ENCODE data around the gene GPR142. TPM values are rescaled to one million over a fixed set of nuclear protein-coding genes. Genes with fewer than 3 reads are reported as not detected.
"Not testable (repeated sequence)": the region's sequence is repeated elsewhere in the genome, so short reads cannot be mapped to it uniquely, and the experiment has no call there.

GPR142 gene
- total RNA-seq, 1 donor from 2014 or later = not detected

DNA sequence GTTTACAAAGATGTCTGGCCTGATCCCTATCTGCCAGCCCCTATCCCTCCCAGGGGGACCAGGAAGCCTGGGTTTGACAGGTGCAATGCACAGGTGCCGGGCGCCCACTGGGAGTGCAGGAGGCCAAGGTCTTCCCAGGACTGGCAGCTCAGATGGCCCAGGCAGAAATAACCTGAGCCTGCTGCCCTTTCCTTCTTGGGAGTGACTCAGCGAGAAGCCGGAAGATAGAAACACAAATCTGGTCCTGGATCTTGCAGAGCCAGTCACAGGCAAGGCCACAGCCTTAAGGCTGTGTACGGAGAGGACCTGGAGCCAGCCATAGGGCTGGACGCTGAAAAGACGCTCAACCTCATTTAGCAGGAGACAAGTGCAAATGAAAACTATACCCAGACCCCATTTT lies 27.7 kb downstream of the GPR142 start:
- TF ChIP-seq, protein P1, sequence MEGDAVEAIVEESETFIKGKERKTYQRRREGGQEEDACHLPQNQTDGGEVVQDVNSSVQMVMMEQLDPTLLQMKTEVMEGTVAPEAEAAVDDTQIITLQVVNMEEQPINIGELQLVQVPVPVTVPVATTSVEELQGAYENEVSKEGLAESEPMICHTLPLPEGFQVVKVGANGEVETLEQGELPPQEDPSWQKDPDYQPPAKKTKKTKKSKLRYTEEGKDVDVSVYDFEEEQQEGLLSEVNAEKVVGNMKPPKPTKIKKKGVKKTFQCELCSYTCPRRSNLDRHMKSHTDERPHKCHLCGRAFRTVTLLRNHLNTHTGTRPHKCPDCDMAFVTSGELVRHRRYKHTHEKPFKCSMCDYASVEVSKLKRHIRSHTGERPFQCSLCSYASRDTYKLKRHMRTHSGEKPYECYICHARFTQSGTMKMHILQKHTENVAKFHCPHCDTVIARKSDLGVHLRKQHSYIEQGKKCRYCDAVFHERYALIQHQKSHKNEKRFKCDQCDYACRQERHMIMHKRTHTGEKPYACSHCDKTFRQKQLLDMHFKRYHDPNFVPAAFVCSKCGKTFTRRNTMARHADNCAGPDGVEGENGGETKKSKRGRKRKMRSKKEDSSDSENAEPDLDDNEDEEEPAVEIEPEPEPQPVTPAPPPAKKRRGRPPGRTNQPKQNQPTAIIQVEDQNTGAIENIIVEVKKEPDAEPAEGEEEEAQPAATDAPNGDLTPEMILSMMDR (IDR thresholded peaks at IDR 0.05) = no peak
- intact Hi-C loops (cut with DNase I) = no loop called here
- no peak overlapping the region for H3K4me3 ChIP-seq
- no peaks in the 10 kb centered on the region for H3K27me3 ChIP-seq
- H3K9me3 ChIP-seq = no peaks in the 10 kb centered on the region
- no peak for DNase-seq (ENCODE audit: low spot score in 2 of 2)
- H3K27ac ChIP-seq = peak overlapping the region; percentile 49 to 65
- H3K36me3 ChIP-seq = no peaks in the 10 kb centered on the region
- H3K4me1 ChIP-seq = peaks cover 0 to 13% of the 10 kb centered on the region in 2 donors

DNA sequence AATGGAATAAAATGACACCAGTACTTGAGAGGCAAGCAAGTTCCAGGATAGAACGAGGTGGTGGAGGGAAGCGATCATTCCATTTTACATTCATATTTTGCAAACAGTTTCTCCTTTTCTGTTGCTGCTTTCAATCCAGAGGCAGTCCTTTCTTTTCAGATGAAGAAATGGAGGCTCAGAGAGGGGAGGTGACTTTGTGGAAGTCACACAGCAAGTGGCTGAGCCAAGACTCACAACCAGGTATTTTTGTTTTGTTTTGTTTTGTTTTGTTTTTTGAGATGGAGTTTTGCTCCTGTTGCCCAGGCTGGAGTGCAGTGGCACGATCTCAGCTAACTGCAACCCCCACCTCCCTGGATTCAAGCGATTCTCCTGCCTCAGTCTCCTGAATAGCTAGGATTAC lies 29.3 kb downstream of the GPR142 start:
- intact Hi-C loops (cut with DNase I) = no loop called here
- TF ChIP-seq, protein P1 (IDR thresholded peaks at IDR 0.05) = no peak
- Histone ChIP-seq H3K9me3 (no peaks in the 10 kb centered on the region), H3K36me3 (no peaks in the 10 kb centered on the region), H3K27ac (no peak overlapping the region), H3K27me3 (no peaks in the 10 kb centered on the region), H3K4me1 (peaks cover 0 to 13% of the 10 kb centered on the region in 2 donors), H3K4me3 (no peak overlapping the region)
- no peak for DNase-seq (ENCODE audit: low spot score in 2 of 2)

DNA sequence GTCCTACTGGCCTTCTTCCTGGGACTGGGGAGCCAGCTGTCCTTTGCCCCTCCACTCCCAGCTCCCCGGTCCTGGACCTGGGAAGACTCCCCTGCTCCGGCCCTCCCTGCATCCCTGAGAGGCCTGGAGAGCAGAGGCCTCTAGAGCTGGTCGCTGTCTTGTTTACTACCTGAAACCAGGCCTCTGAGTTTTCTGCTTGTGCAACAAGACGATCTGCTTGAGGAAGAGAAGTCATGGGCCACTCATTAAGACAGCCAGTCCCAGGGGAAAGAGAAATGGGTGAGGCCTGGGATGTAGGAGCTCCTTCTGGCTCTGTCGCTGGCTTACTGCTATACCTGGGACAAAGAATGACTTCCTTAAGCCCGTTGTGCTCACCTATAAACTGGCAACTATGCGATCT lies 34.7 kb downstream of the GPR142 start:
- Histone ChIP-seq H3K36me3 (no peaks in the 10 kb centered on the region), H3K9me3 (no peaks in the 10 kb centered on the region), H3K27me3 (no peaks in the 10 kb centered on the region), H3K4me3 (no peak overlapping the region), H3K27ac (no peak overlapping the region), H3K4me1 (no peaks in the 10 kb centered on the region)
- no peak for DNase-seq (ENCODE audit: low spot score in 2 of 2)
- intact Hi-C loops (cut with DNase I) = no loop called here
- TF ChIP-seq, protein P1 (IDR thresholded peaks at IDR 0.05) = no peak

DNA sequence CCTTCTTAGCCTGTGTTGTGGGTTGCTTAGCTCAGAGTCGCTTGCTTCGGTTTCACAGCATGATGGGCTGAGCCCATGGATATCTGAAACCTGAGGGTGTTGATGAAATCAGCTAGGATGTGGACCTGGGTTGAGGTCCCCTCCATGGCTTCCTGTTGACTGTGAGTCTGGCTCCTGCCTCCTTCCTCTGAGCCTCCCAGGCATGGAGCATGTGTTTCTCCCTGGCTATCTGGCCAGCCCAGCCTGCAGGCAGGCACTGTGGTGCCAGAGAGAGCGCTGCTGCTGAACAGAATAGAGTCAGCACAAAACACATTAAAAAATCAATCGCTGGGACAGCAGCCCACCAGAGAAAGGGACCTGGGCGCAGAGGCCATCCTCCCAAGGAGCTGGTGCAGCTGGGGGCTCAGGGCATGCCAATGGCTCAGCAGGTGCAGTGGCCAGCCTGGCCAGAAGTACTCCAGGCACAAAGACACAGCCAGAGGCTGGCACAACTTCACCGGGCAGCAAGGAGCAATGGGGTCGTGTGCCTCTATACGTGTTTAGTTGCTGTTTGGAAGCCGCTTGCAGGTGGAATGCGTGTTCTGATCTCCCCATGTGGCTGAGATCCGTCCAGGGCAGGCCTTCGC lies 36.3 kb downstream of the GPR142 start:
- Histone ChIP-seq H3K9me3 (no peaks in the 10 kb centered on the region), H3K36me3 (no peaks in the 10 kb centered on the region), H3K27me3 (no peaks in the 10 kb centered on the region), H3K4me1 (no peaks in the 10 kb centered on the region), H3K4me3 (no peak overlapping the region), H3K27ac (no peak overlapping the region)
- TF ChIP-seq, protein P1 (IDR thresholded peaks at IDR 0.05) = no peak
- intact Hi-C loops (cut with DNase I) = no loop called here
- no peak for DNase-seq (ENCODE audit: low spot score in 2 of 2)

DNA sequence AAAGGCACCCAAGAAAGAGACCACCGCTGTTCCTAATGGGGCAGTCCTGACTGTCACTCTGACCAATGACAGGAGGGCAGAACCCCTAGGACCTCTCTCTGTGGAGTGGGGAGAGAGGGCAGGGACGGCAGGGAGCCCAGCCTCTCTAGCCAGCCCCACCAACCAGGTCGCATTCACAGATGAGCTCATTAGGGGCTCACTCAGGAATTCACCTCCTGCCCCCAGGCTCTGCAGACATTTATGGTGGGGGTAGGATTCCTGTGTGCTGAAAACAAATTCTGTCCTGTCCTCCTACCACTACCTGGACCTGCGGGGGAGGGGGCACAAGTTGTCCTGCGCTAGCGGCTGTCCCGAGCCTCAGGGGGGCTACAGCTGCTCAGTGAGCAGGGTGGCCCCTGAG lies 36.9 kb downstream of the GPR142 start:
- intact Hi-C loops (cut with DNase I) = no loop called here
- TF ChIP-seq, protein P1 (IDR thresholded peaks at IDR 0.05) = no peak

DNA sequence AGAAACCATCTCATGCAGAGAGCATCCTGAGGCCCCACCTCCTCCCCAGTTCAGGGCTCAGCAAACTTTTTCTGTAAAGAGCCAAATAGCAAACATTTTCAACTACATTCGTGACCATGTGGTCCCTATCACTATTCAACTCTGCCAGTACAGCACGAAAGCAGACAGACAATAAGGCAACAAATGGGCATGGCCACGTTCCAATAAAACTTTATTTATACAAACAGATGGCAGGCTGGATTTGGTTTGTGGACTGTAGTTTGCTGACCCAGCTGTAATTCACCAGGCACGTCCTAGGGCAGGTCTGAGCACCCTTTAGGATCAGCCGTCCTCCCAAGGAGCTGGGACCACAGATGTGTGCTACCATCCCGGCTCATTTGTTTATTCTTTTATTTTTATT lies 37.5 kb downstream of the GPR142 start:
- no peaks in the 10 kb centered on the region for H3K4me1 ChIP-seq
- DNase-seq (ENCODE audit: low spot score in 2 of 2) = no peak
- TF ChIP-seq, protein P1 (IDR thresholded peaks at IDR 0.05) = no peak
- intact Hi-C loops (cut with DNase I) = no loop called here
- no peak overlapping the region for H3K4me3 ChIP-seq
- no peaks in the 10 kb centered on the region for H3K36me3 ChIP-seq
- H3K27ac ChIP-seq = no peak overlapping the region
- no peaks in the 10 kb centered on the region for H3K27me3 ChIP-seq
- no peaks in the 10 kb centered on the region for H3K9me3 ChIP-seq

More for the DNA sequence above, 36.9 kb downstream of the GPR142 start:
- Histone ChIP-seq H3K27me3 (no peaks in the 10 kb centered on the region), H3K36me3 (no peaks in the 10 kb centered on the region), H3K27ac (no peak overlapping the region), H3K4me3 (no peak overlapping the region), H3K4me1 (no peaks in the 10 kb centered on the region), H3K9me3 (no peaks in the 10 kb centered on the region)
- no peak for DNase-seq (ENCODE audit: low spot score in 2 of 2)

DNA sequence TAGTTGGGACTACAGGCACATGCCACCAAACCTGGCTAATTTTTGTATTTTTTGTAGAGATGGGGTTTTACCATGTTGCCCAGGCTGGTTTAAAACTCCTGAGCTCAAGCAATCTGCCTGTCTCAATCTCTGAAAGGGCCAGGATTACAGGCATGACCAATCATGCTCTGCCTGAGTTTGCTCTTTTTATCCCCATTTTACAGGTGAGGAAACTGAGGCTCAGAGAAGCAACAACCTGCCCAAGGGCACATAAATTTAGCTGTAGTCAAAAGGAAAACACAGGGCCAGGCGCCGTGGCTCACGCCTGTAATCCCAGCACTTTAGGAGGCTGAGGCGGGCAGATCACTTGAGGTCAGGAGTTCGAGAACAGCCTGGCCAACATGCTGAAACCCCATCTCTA lies 38.0 kb downstream of the GPR142 start:
- H3K27ac ChIP-seq; H3K4me3 ChIP-seq; DNase-seq (ENCODE audit: low spot score in 2 of 2); H3K36me3 ChIP-seq; H3K9me3 ChIP-seq; H3K4me1 ChIP-seq; intact Hi-C loops (cut with DNase I); H3K27me3 ChIP-seq: not testable (repeated sequence)
